ENCODE data around the gene CTSE.

CTSE gene

GRCh38 chr1:206049919-206050600 lies 26.4 kb upstream of the CTSE start:
- DNase-seq, result no peak

- DNase-seq, result no peak
Measured at GRCh38 chr1:206049293-206049692, 25.6 kb upstream of the CTSE start.

- DNase-seq, result no peak
Measured at GRCh38 chr1:206048582-206048981, 24.9 kb upstream of the CTSE start.

GRCh38 chr1:206047271-206047670 lies 23.6 kb upstream of the CTSE start:
- no peak for DNase-seq

- DNase-seq, result no peak
Measured at GRCh38 chr1:206041640-206042039, 17.9 kb upstream of the CTSE start.

- DNase-seq, result no peak
Measured at GRCh38 chr1:206040328-206040727, 16.6 kb upstream of the CTSE start.

GRCh38 chr1:206039046-206039973 lies 15.6 kb upstream of the CTSE start:
- no peak for DNase-seq

GRCh38 chr1:206037581-206037980 lies 13.9 kb upstream of the CTSE start:
- DNase-seq, result no peak

GRCh38 chr1:206036663-206037455 lies 13.2 kb upstream of the CTSE start:
- no peak for DNase-seq

GRCh38 chr1:206035027-206035426 lies 11.3 kb upstream of the CTSE start:
- no peak for DNase-seq

GRCh38 chr1:206032380-206033140 lies 8.9 kb upstream of the CTSE start:
- no peak for DNase-seq

- DNase-seq, result peak; percentile 68
Measured at GRCh38 chr1:206030714-206031113, 7.0 kb upstream of the CTSE start.

- no peak for DNase-seq
Measured at GRCh38 chr1:206030191-206030590, 6.5 kb upstream of the CTSE start.

- no peak for DNase-seq
Measured at GRCh38 chr1:206029484-206029883, 5.8 kb upstream of the CTSE start.

- DNase-seq, result no peak
Measured at GRCh38 chr1:206025283-206025820, 1.7 kb upstream of the CTSE start.

- no peak for DNase-seq
Measured at GRCh38 chr1:206022766-206023165, 929 bp downstream of the CTSE start.

GRCh38 chr1:206021626-206022365 lies 1.9 kb downstream of the CTSE start:
- DNase-seq, result no peak

- no peak for DNase-seq
Measured at GRCh38 chr1:206021008-206021625, 2.6 kb downstream of the CTSE start.

- no peak for DNase-seq
Measured at GRCh38 chr1:206020393-206021007, 3.2 kb downstream of the CTSE start.

- DNase-seq, result no peak
Measured at GRCh38 chr1:206015071-206015470, 8.6 kb downstream of the CTSE start.

- no peak for DNase-seq
Measured at GRCh38 chr1:206014601-206015000, 9.1 kb downstream of the CTSE start.
